ENCODE results near the gene PRR14.

DNA sequence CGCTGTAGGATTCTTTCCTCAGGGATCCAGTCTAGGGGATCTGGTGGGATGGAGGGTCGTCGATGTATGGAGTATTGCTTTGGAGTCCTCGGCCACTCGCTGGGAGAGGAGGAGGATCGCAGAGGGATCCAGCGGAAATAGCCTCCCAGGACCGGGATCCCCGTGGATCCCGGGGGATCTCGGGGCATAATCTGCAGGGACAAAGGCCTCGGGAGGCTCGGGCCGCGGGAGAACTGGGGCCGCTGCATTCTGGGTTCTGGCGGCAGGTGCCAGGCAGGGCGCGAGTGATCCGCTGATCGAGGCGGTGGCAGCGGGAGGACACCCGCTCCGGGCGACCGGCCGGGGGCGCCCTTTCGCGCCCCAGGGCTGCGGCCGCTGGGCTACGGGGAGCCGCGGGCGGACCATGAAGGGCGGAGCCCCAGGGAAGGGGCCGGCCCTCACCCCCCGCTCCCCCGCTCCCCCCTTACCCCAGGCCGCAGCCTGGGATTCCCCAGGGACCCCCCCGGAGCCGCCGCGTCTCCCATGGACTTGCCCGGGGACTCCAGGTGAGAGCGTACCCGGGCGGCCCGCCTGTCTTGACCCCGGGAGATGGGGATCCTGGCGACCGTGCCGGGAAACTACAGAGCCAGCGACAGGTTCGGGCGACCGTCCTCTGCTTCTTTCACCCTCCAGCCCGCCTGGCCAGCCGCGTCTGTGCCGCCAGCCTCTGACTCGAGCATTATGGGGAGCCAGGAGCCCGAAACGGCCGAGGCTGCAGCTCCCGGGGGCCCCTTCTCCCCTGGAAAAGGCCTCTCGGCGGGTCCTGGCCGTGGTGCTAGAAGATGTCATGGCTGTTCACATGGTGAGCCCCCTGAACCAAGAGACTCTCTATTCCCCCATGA, 604 bp downstream of the PRR14 start:
- TF ChIP-seq, protein P1, sequence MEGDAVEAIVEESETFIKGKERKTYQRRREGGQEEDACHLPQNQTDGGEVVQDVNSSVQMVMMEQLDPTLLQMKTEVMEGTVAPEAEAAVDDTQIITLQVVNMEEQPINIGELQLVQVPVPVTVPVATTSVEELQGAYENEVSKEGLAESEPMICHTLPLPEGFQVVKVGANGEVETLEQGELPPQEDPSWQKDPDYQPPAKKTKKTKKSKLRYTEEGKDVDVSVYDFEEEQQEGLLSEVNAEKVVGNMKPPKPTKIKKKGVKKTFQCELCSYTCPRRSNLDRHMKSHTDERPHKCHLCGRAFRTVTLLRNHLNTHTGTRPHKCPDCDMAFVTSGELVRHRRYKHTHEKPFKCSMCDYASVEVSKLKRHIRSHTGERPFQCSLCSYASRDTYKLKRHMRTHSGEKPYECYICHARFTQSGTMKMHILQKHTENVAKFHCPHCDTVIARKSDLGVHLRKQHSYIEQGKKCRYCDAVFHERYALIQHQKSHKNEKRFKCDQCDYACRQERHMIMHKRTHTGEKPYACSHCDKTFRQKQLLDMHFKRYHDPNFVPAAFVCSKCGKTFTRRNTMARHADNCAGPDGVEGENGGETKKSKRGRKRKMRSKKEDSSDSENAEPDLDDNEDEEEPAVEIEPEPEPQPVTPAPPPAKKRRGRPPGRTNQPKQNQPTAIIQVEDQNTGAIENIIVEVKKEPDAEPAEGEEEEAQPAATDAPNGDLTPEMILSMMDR (IDR thresholded peaks at IDR 0.05; ENCODE audit: poor library complexity): peak; percentile 57
- TF ChIP-seq EZH2 (IDR thresholded peaks at IDR 0.05; ENCODE audit: borderline replicate concordance) (no peak), EZH2phosphoT487 (IDR thresholded peaks at IDR 0.05; ENCODE audit: low read depth, severe bottlenecking, unreplicated experiment) (no peak)
